WERI-Rb-1 (cell line): Measurements from ENCODE around the gene ZFP82.

Experiments
- DNase-seq: peaks from one replicate; pipeline ENCODE4 v3.0.0-alpha.2; 2020
- H3K27ac ChIP-seq: fragments of 250-450 bp; sonication (Bioruptor Pico); 2 replicates; pipeline ENCODE4 v1.5.1; 2020; ENCODE audit warnings: mild to moderate bottlenecking, moderate library complexity
- H3K27me3 ChIP-seq: fragments of 250-450 bp; sonication (Bioruptor Pico); 2 replicates; pipeline ENCODE4 v1.5.1; 2021; ENCODE audit warnings: mild to moderate bottlenecking, low read depth, moderate library complexity; ENCODE audit not compliant: insufficient read depth, severe bottlenecking
- H3K36me3 ChIP-seq: fragments of 250-450 bp; sonication (Bioruptor Pico); 2 replicates; pipeline ENCODE4 v1.5.1; 2020; ENCODE audit warnings: mild to moderate bottlenecking, moderate library complexity
- H3K4me3 ChIP-seq: 2 replicates; pipeline ENCODE4 v1.5.1; 2011; ENCODE audit warnings: low read depth, mild to moderate bottlenecking, control low read depth, low read length
- H3K9me3 ChIP-seq: fragments of 250-450 bp; sonication (Bioruptor Pico); 2 replicates; pipeline ENCODE4 v1.5.1; 2021; ENCODE audit warnings: mild to moderate bottlenecking, moderate library complexity; ENCODE audit not compliant: severe bottlenecking
- CTCF ChIP-seq: IDR thresholded peaks from 2 replicates; pipeline ENCODE4 v1.5.1; 2011; ENCODE audit warnings: low read depth, mild to moderate bottlenecking, control low read depth, inconsistent platforms, low read length

The ZFP82 gene

GRCh38 chr19:36363845-36364244 is 54.6 kb downstream of the ZFP82 start:
- DNase-seq = no peak
- H3K9me3 ChIP-seq = no peaks in the 10 kb centered on the region
- H3K36me3 ChIP-seq = peaks cover 41% of the 10 kb centered on the region
- TF ChIP-seq CTCF = no peak
- no peak overlapping the region for H3K4me3 ChIP-seq
- no peak overlapping the region for H3K27ac ChIP-seq
- H3K27me3 ChIP-seq = no peaks in the 10 kb centered on the region
